HL-60 (cell line): ENCODE measurements around the gene CHST11.

Experiments
- DNase-seq, 2 experiments: peaks; one replicate each; pipeline ENCODE4 v3.0.0-alpha.2; 2010 to 2020; ENCODE audit warnings: low read depth in 1 of 2, low spot score in 1 of 2
- H3K27ac ChIP-seq: fragments of 250-450 bp; sonication (Bioruptor Pico); replicated peaks from 2 replicates; pipeline ENCODE4 v1.5.1; 2020; ENCODE audit warnings: mild to moderate bottlenecking, moderate library complexity
- H3K27me3 ChIP-seq: fragments of 250-450 bp; sonication (Bioruptor Pico); 2 replicates; pipeline ENCODE4 v1.5.1; 2021; ENCODE audit warnings: mild to moderate bottlenecking, moderate library complexity; ENCODE audit not compliant: insufficient read depth, poor library complexity, severe bottlenecking
- H3K4me3 ChIP-seq: replicated peaks from 2 replicates; pipeline ENCODE4 v1.5.1; 2011; ENCODE audit warnings: mild to moderate bottlenecking, control low read depth, low read length; ENCODE audit not compliant: insufficient read depth
- GABPA ChIP-seq: IDR thresholded peaks from 2 replicates; pipeline ENCODE4 v1.6.1; 2012; ENCODE audit warnings: low read depth
- POLR2AphosphoS5 ChIP-seq: IDR thresholded peaks from 2 replicates; pipeline ENCODE4 v1.6.1; 2012; ENCODE audit warnings: low read depth
- REST ChIP-seq: IDR thresholded peaks from 2 replicates; pipeline ENCODE4 v1.6.1; 2012; ENCODE audit warnings: low read depth; ENCODE audit not compliant: insufficient replicate concordance
- SPI1 ChIP-seq: IDR thresholded peaks from 2 replicates; pipeline ENCODE4 v1.6.1; 2012; ENCODE audit warnings: low read depth, mild to moderate bottlenecking, borderline replicate concordance
- TF ChIP-seq, protein P1 (sequence below): IDR thresholded peaks from one replicate; pipeline ENCODE4 v1.5.1; 2011; ENCODE audit warnings: low read length, control low read depth, inconsistent platforms; ENCODE audit not compliant: insufficient read depth

Gene CHST11

DNA sequence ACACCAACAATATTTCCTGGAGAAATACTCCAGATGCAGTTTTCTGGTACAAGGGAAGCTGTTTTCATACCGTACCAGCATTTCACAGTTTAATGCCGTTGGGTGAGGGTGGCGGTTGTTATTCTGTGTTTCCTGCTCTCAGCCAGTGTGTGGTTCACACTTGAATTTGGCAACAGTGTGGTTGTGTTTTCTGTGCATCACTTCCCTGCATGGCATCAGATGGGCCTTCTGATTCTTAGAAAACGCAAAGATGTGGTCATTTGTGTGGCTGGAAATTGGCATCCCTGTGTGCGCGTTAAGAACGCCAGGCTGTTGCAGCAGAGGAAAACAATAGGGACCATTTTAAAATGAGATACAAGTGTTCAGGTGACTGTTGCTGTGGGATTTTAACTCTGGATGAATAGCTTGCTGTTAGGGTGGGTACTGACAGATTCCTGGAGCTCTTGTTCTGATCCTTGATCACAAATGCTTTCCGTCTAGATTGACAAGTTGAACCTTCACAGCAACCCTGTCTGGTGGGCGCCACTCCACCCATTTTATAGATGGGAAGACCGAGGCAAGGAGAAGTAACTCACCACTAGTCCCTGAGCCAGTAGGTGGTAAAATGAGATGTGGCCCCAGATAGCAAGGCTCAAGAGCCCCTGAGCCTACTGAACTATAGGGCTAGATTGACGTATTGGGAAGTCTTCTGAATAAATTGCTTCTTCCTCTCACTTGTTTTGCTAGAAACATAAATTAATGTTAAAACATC is 231.2 kb downstream of the CHST11 start:
- no peaks in the 10 kb centered on the region for H3K27me3 ChIP-seq
- TF ChIP-seq REST (peak; percentile 35), GABPA (peak; percentile 46; the same call in 1 of the 2 replicates), POLR2AphosphoS5 (peak; percentile 96), SPI1 (peak; percentile 78; the same call in 1 of the 2 replicates)
- TF ChIP-seq, protein P1, sequence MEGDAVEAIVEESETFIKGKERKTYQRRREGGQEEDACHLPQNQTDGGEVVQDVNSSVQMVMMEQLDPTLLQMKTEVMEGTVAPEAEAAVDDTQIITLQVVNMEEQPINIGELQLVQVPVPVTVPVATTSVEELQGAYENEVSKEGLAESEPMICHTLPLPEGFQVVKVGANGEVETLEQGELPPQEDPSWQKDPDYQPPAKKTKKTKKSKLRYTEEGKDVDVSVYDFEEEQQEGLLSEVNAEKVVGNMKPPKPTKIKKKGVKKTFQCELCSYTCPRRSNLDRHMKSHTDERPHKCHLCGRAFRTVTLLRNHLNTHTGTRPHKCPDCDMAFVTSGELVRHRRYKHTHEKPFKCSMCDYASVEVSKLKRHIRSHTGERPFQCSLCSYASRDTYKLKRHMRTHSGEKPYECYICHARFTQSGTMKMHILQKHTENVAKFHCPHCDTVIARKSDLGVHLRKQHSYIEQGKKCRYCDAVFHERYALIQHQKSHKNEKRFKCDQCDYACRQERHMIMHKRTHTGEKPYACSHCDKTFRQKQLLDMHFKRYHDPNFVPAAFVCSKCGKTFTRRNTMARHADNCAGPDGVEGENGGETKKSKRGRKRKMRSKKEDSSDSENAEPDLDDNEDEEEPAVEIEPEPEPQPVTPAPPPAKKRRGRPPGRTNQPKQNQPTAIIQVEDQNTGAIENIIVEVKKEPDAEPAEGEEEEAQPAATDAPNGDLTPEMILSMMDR = no peak
- no peak overlapping the region for H3K4me3 ChIP-seq
- peak overlapping the region; percentile 84 for H3K27ac ChIP-seq
- peak; percentile 76 to 93 for DNase-seq

- peak; percentile 72 to 83 for DNase-seq
- TF ChIP-seq, protein P1 = no peak
- TF ChIP-seq SPI1 (peak; percentile 89), POLR2AphosphoS5 (0 out of 2 replicates have a peak, but pooled peaks have one; percentile 26), GABPA (no peak), REST (no peak)
- no peak overlapping the region for H3K4me3 ChIP-seq
- H3K27me3 ChIP-seq = no peaks in the 10 kb centered on the region
- peak overlapping the region; percentile 84 for H3K27ac ChIP-seq
Measured at GRCh38 chr12:104689635-104690034, 232.9 kb downstream of the CHST11 start.

DNA sequence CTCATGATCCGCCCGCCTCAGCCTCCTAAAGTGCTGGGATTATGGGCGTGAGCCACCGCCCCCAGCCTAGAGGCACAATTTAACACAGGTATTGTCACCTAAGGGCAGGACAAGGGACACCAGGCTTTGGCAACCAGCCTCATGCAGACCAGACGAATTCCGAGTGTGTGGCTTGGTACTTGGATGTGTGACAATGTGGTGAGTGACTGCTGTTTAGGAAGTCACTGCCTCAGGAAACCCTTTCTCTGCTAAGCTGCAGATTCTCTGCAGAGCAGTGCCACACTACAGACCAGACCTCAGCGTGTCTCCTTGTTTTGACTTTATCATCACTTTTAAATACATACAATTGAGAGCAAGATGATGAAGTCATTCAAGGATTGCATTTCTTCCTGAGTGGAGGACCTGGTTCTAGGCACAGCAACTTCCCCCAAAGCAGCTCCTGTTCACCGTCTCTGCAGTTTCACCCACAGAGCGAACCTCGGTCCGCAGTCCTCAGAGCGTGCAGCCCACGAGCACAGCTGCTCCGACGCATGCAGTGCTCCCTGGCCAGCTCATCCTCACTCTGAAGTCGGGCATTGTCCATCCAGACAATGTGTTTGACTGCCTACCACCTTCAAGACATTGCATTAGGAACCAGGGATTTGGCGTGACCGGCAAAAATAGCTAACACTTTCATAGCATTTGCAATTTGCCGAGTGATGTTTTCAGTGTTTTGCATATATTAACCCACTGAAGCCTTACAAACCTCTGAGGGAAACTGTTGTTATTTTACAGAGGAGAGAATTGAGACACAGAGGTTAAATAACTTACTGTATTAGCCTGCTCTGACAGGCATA is 235.2 kb downstream of the CHST11 start:
- H3K4me3 ChIP-seq = no peak overlapping the region
- TF ChIP-seq GABPA (no peak), SPI1 (no peak), REST (no peak), POLR2AphosphoS5 (no peak)
- TF ChIP-seq, protein P1 = no peak
- H3K27ac ChIP-seq = no peak overlapping the region
- no peaks in the 10 kb centered on the region for H3K27me3 ChIP-seq
- no peak for DNase-seq
